Hepatocyte (in vitro differentiated cells): ENCODE data around the gene EGFL7.
"Not testable (repeated sequence)": the region's sequence is repeated elsewhere in the genome, so short reads cannot be mapped to it uniquely, and the experiment has no call there.

Experiments
- CTCF ChIP-seq: fragments of 200-600 bp; sonication (generic); IDR thresholded peaks from 2 replicates; pipeline ENCODE4 v1.5.1; 2016; ENCODE audit warnings: antibody characterized with exemption, mild to moderate bottlenecking; ENCODE audit not compliant: poor library complexity
- EZH2phosphoT487 ChIP-seq: fragments of 200-600 bp; sonication (generic); IDR thresholded peaks from one replicate; pipeline ENCODE4 v1.6.1; 2018; ENCODE audit warnings: antibody characterized with exemption, mild to moderate bottlenecking, low read depth, moderate library complexity; ENCODE audit not compliant: unreplicated experiment, severe bottlenecking

GRCh38 chr9:136711219-136711648 is 48.5 kb downstream of the EGFL7 start:
- TF ChIP-seq CTCF, EZH2phosphoT487: not testable (repeated sequence)
